Effector memory CD4-positive, alpha-beta T cell (primary cell): ENCODE measurements around the gene MDM2.

Experiments used
- DNase-seq, 3 donors: peaks; one replicate each; pipeline ENCODE4 v3.0.0-alpha.2; 2020
- H3K27ac ChIP-seq: 2 replicates; pipeline ENCODE4 v1.7.0; 2013; ENCODE audit warnings: mild to moderate bottlenecking, low read length, moderate library complexity; ENCODE audit not compliant: insufficient read depth, poor library complexity, severe bottlenecking
- H3K27me3 ChIP-seq: replicated peaks from 2 replicates; pipeline ENCODE4 v1.7.0; 2013; ENCODE audit warnings: mild to moderate bottlenecking, low read length; ENCODE audit not compliant: insufficient read depth, control insufficient read depth, poor library complexity, severe bottlenecking
- H3K36me3 ChIP-seq: 2 replicates; pipeline ENCODE4 v1.7.0; 2013; ENCODE audit warnings: mild to moderate bottlenecking, low read length, moderate library complexity; ENCODE audit not compliant: control insufficient read depth, insufficient read depth
- H3K4me1 ChIP-seq: 2 replicates; pipeline ENCODE4 v1.7.0; 2013; ENCODE audit warnings: low read length, mild to moderate bottlenecking; ENCODE audit not compliant: control insufficient read depth, insufficient read depth, poor library complexity, severe bottlenecking
- H3K4me3 ChIP-seq: 2 replicates; pipeline ENCODE4 v1.7.0; 2013; ENCODE audit warnings: low read length, low read depth, mild to moderate bottlenecking; ENCODE audit not compliant: insufficient read depth, poor library complexity, severe bottlenecking
- H3K9me3 ChIP-seq: 2 replicates; pipeline ENCODE4 v1.7.0; 2013; ENCODE audit warnings: mild to moderate bottlenecking, low read length, moderate library complexity; ENCODE audit not compliant: control insufficient read depth

The MDM2 gene

DNA sequence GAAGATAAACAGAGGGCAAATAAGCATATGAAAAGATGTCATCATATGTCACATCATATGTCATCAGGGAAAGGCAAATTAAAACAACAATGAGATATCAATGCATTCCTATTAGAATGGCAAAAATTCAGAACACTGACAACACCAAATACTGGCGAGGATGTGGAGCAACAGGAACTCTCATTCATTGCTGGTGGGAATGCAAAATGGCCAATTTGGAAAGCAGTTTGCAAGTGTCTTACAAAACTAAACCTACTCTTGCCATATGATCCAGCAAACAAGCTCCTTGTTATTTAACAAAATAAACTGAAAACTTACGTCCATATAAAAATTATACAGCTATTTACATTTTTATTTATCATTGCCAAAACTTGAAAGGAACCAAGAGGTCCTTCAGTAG is 92.3 kb downstream of the MDM2 start:
- H3K4me1 ChIP-seq, result no peaks in the 10 kb centered on the region
- H3K4me3 ChIP-seq, result no peak overlapping the region
- DNase-seq, result no peak
- H3K27ac ChIP-seq, result no peak overlapping the region
- H3K27me3 ChIP-seq, result no peaks in the 10 kb centered on the region
- no peaks in the 10 kb centered on the region for H3K9me3 ChIP-seq
- no peaks in the 10 kb centered on the region for H3K36me3 ChIP-seq
